Measurements from ENCODE around the gene LRWD1.
"Not testable (repeated sequence)": the region's sequence is repeated elsewhere in the genome, so short reads cannot be mapped to it uniquely, and the experiment has no call there.

DNA sequence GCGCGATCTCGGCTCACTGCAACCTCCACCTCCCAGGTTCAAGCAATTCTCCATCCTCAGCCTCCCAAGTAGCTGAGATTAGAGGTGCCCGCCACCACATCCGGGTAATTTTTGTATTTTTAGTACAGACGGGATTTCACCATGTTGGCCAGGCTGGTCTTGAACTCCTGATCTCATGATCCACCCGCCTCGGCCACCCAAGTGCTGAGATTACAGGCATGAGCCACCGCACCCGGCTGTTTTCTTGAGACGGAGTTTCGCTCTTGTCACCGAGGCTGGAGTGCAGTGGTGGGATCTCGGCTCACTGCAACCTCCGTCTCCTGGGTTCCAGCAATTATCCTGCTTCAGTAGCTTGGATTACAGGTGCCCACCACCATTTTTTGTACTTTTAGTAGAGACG, 33.5 kb downstream of the LRWD1 start:
- TF ChIP-seq, protein P1, sequence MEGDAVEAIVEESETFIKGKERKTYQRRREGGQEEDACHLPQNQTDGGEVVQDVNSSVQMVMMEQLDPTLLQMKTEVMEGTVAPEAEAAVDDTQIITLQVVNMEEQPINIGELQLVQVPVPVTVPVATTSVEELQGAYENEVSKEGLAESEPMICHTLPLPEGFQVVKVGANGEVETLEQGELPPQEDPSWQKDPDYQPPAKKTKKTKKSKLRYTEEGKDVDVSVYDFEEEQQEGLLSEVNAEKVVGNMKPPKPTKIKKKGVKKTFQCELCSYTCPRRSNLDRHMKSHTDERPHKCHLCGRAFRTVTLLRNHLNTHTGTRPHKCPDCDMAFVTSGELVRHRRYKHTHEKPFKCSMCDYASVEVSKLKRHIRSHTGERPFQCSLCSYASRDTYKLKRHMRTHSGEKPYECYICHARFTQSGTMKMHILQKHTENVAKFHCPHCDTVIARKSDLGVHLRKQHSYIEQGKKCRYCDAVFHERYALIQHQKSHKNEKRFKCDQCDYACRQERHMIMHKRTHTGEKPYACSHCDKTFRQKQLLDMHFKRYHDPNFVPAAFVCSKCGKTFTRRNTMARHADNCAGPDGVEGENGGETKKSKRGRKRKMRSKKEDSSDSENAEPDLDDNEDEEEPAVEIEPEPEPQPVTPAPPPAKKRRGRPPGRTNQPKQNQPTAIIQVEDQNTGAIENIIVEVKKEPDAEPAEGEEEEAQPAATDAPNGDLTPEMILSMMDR (IDR thresholded peaks at IDR 0.05), result not testable (repeated sequence)
- not testable (repeated sequence) for TF ChIP-seq POLR2A (IDR thresholded peaks at IDR 0.05)

Data from prostate gland (tissue), 2 donors.